CD4-positive, alpha-beta T cell treated with Interleukin-17A for 1 hour (primary cell): ENCODE data around the gene SLC7A6.

Experiments used
- DNase-seq: peaks from one replicate; pipeline ENCODE4 v3.0.0-alpha.2; 2020

Gene SLC7A6

GRCh38 chr16:68310774-68311511 is 46.6 kb downstream of the SLC7A6 start, which contains the start of the genes PRMT7 and SLC7A6OS:
PRMT7 (plus strand) TSS chr16:68311019; CDS start chr16:68315980, 4,961 bp downstream.
SLC7A6OS (minus strand) TSS chr16:68310946; CDS start chr16:68310926, 20 bp downstream.
- peak; percentile 93 for DNase-seq

GRCh38 chr16:68313116-68313515 is 48.8 kb downstream of the SLC7A6 start:
- no peak for DNase-seq

GRCh38 chr16:68319185-68319908 is 55.0 kb downstream of the SLC7A6 start:
- DNase-seq: no peak

GRCh38 chr16:68324336-68324735 is 60.0 kb downstream of the SLC7A6 start:
- no peak for DNase-seq

- no peak for DNase-seq
These were observed 60.5 kb downstream of the SLC7A6 start for GRCh38 chr16:68324780-68325357.

GRCh38 chr16:68328151-68328859 is 64.0 kb downstream of the SLC7A6 start:
- DNase-seq: peak; percentile 86

GRCh38 chr16:68328860-68329390 is 64.6 kb downstream of the SLC7A6 start:
- no peak for DNase-seq

- no peak for DNase-seq
These were observed 67.6 kb downstream of the SLC7A6 start for GRCh38 chr16:68331879-68332410.

GRCh38 chr16:68332411-68333121 is 68.2 kb downstream of the SLC7A6 start:
- DNase-seq: no peak

GRCh38 chr16:68335175-68335574 is 70.8 kb downstream of the SLC7A6 start:
- DNase-seq: no peak

GRCh38 chr16:68338326-68339119 is 74.2 kb downstream of the SLC7A6 start:
- DNase-seq: no peak

GRCh38 chr16:68339214-68339613 is 74.9 kb downstream of the SLC7A6 start:
- DNase-seq: no peak

GRCh38 chr16:68342620-68343019 is 78.3 kb downstream of the SLC7A6 start:
- DNase-seq: no peak

GRCh38 chr16:68343137-68343536 is 78.8 kb downstream of the SLC7A6 start:
- no peak for DNase-seq

GRCh38 chr16:68344252-68344651 is 79.9 kb downstream of the SLC7A6 start:
- DNase-seq: no peak

- no peak for DNase-seq
These were observed 81.1 kb downstream of the SLC7A6 start for GRCh38 chr16:68345351-68345810.

GRCh38 chr16:68345958-68346635 is 81.8 kb downstream of the SLC7A6 start:
- DNase-seq: no peak

GRCh38 chr16:68346892-68347480 is 82.7 kb downstream of the SLC7A6 start:
- no peak for DNase-seq

GRCh38 chr16:68347605-68348004 is 83.3 kb downstream of the SLC7A6 start:
- no peak for DNase-seq
